Testis (tissue), 2 donors: ENCODE data around the gene ZNF628.

ENCODE experiments used
- POLR2A ChIP-seq: fragments of 450-650 bp; IDR thresholded peaks from one replicate; pipeline ENCODE4 v1.6.1; 2017; ENCODE audit warnings: antibody characterized with exemption, mild to moderate bottlenecking, moderate library complexity
- TF ChIP-seq, protein P1 (sequence below), 3 experiments: fragments of 450-650 bp in 2 of 3; fragments of 200-600 bp in 1 of 3; sonication (generic) in 1 of 3; IDR thresholded peaks; one replicate each; pipeline ENCODE4 v1.5.1; 2016 to 2019; ENCODE audit warnings: antibody characterized with exemption in 3 of 3, mild to moderate bottlenecking in 2 of 3, moderate library complexity in 1 of 3

DNA sequence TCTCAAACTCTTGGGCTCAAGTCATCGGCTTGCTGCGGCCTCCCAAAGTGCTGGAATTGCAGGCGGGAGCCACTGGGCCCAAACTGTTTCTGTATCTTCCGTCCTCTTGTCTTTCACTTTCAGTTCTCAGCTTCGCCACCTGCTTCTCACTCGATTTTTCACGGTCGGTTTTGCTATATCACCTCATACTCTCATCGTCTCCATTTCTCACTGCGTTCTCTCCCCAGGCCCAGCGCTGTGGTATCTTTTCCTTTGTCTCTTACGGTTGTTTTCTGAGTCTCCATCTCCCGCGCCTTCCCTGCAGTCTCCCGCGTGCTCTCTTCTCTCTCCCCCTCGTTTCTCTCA lies 26.7 kb downstream of the ZNF628 start:
- TF ChIP-seq, protein P1, sequence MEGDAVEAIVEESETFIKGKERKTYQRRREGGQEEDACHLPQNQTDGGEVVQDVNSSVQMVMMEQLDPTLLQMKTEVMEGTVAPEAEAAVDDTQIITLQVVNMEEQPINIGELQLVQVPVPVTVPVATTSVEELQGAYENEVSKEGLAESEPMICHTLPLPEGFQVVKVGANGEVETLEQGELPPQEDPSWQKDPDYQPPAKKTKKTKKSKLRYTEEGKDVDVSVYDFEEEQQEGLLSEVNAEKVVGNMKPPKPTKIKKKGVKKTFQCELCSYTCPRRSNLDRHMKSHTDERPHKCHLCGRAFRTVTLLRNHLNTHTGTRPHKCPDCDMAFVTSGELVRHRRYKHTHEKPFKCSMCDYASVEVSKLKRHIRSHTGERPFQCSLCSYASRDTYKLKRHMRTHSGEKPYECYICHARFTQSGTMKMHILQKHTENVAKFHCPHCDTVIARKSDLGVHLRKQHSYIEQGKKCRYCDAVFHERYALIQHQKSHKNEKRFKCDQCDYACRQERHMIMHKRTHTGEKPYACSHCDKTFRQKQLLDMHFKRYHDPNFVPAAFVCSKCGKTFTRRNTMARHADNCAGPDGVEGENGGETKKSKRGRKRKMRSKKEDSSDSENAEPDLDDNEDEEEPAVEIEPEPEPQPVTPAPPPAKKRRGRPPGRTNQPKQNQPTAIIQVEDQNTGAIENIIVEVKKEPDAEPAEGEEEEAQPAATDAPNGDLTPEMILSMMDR (IDR thresholded peaks at IDR 0.05) = no peak
- TF ChIP-seq POLR2A = no peak
